Liver (tissue), 9 donors: ENCODE results near the gene STAT6. TPM values are rescaled to one million over a fixed set of nuclear protein-coding genes. Genes with fewer than 3 reads are reported as not detected.

Source experiments
- DNase-seq: peaks from one replicate; pipeline ENCODE4 v3.0.0-alpha.2; 2017; ENCODE audit warnings: low spot score
- H3K27ac ChIP-seq, 2 donors: one replicate each; pipeline ENCODE4 v1.7.0; 2013; ENCODE audit warnings: inconsistent platforms in 2 of 2, low read length in 2 of 2, control low read depth in 1 of 2, low read depth in 1 of 2, mild to moderate bottlenecking in 1 of 2
- H3K27me3 ChIP-seq, 4 donors: one replicate each; pipeline versions ENCODE4 v1.6.1 to v1.7.0; 2013; ENCODE audit warnings: low read length in 3 of 4, inconsistent platforms in 1 of 4, mild to moderate bottlenecking in 1 of 4, moderate library complexity in 1 of 4; ENCODE audit not compliant: control insufficient read depth in 4 of 4, insufficient read depth in 4 of 4
- H3K36me3 ChIP-seq, 4 donors: one replicate each; pipeline versions ENCODE4 v1.6.1 to v1.7.0; 2013; ENCODE audit warnings: low read length in 3 of 4, mild to moderate bottlenecking in 3 of 4, low read depth in 1 of 4, moderate library complexity in 1 of 4; ENCODE audit not compliant: control insufficient read depth in 4 of 4, insufficient read depth in 3 of 4
- H3K4me1 ChIP-seq, 4 donors: one replicate each; pipeline versions ENCODE4 v1.6.1 to v1.7.0; 2013; ENCODE audit warnings: low read length in 3 of 4, mild to moderate bottlenecking in 3 of 4, moderate library complexity in 1 of 4; ENCODE audit not compliant: control insufficient read depth in 4 of 4, insufficient read depth in 4 of 4
- H3K4me3 ChIP-seq, 3 donors: one replicate each; pipeline versions ENCODE4 v1.6.1 to v1.7.0; 2013; ENCODE audit warnings: low read length in 3 of 3, control low read depth in 1 of 3, low read depth in 1 of 3, mild to moderate bottlenecking in 1 of 3
- H3K9ac ChIP-seq, 2 donors: one replicate each; pipeline ENCODE4 v1.7.0; 2013; ENCODE audit warnings: low read length in 2 of 2, mild to moderate bottlenecking in 2 of 2, moderate library complexity in 2 of 2, control low read depth in 1 of 2, low read depth in 1 of 2
- H3K9me3 ChIP-seq, 4 donors: one replicate each; pipeline versions ENCODE4 v1.6.1 to v1.7.0; 2013; ENCODE audit warnings: low read length in 3 of 4; ENCODE audit not compliant: control insufficient read depth in 4 of 4
- ATF3 ChIP-seq: IDR thresholded peaks from 2 replicates; pipeline ENCODE4 v1.6.1; 2016; ENCODE audit warnings: antibody characterized with exemption
- CTCF ChIP-seq: fragments of 150-350 bp; IDR thresholded peaks from 2 replicates; pipeline ENCODE4 v1.5.1; 2017; ENCODE audit warnings: improper control_type of control experiment, low read depth, low read length; ENCODE audit not compliant: missing input control
- EGR1 ChIP-seq, 2 donors: IDR thresholded peaks; 2 replicates each; pipeline ENCODE4 v1.6.1; 2016 to 2018; ENCODE audit warnings: antibody characterized with exemption in 2 of 2, low read depth in 2 of 2
- FOXA1 ChIP-seq: IDR thresholded peaks from 2 replicates; pipeline ENCODE4 v1.6.1; 2016; ENCODE audit warnings: antibody characterized with exemption
- GABPA ChIP-seq, 2 donors: IDR thresholded peaks in 1 of 2; conservative IDR thresholded peaks in 1 of 2; 2 replicates each; pipeline ENCODE4 v1.6.1; 2016; ENCODE audit warnings: antibody characterized with exemption in 2 of 2, mild to moderate bottlenecking in 1 of 2, moderate library complexity in 1 of 2
- HNF4A ChIP-seq, 2 donors: conservative IDR thresholded peaks; 2 replicates each; pipeline ENCODE4 v1.6.1; 2016; ENCODE audit warnings: antibody characterized with exemption in 2 of 2, mild to moderate bottlenecking in 2 of 2
- HNF4G ChIP-seq: IDR thresholded peaks from 2 replicates; pipeline ENCODE4 v1.6.1; 2016; ENCODE audit warnings: antibody characterized with exemption
- JUND ChIP-seq, 2 donors: IDR thresholded peaks; 2 replicates each; pipeline ENCODE4 v1.6.1; 2016; ENCODE audit warnings: antibody characterized with exemption in 2 of 2
- NR2F2 ChIP-seq: IDR thresholded peaks from 2 replicates; pipeline ENCODE4 v1.6.1; 2016; ENCODE audit warnings: antibody characterized with exemption
- RAD21 ChIP-seq, 2 donors: IDR thresholded peaks; 2 replicates each; pipeline ENCODE4 v1.6.1; 2016; ENCODE audit warnings: antibody characterized with exemption in 2 of 2, mild to moderate bottlenecking in 2 of 2
- RXRA ChIP-seq, 2 donors: IDR thresholded peaks; 2 replicates each; pipeline ENCODE4 v1.6.1; 2017 to 2018; ENCODE audit warnings: antibody characterized with exemption in 2 of 2, mild to moderate bottlenecking in 1 of 2
- SP1 ChIP-seq: IDR thresholded peaks from 2 replicates; pipeline ENCODE4 v1.6.1; 2018; ENCODE audit warnings: antibody characterized with exemption, mild to moderate bottlenecking
- TAF1 ChIP-seq: conservative IDR thresholded peaks from 2 replicates; pipeline ENCODE4 v1.6.1; 2016; ENCODE audit warnings: antibody characterized with exemption, mild to moderate bottlenecking
- YY1 ChIP-seq: IDR thresholded peaks from 2 replicates; pipeline ENCODE4 v1.6.1; 2016; ENCODE audit warnings: antibody characterized with exemption, mild to moderate bottlenecking
- WGBS: extraction: QIAGEN DNeasy Blood & Tissue Kit; methylation state at CpG from one replicate; pipeline ENCODE4 v1.1.7; 2013; 5-methylcytosine and 5-hydroxymethylcytosine counted together
- polyA plus RNA-seq, 2 donors: library from polyadenylated mRNA; stranded (reverse) in 1 of 2; unstranded in 1 of 2; fragments of 200-250 nt in 1 of 2; fragments of >200 nt in 1 of 2; fragmentation: Nextera tagmentation in 1 of 2; extraction: Ambion mirVana in 1 of 2; gene quantifications; one replicate each; pipeline versions ENCODE4 v1.2.1 to v1.2.3, GENCODE V29; 2013 to 2015
- total RNA-seq, 2 donors: library from RNA; depleted of rRNA; stranded (reverse); fragments of >200 nt; gene quantifications; one replicate each; pipeline ENCODE4 v1.2.3, GENCODE V29; 2014
- TF ChIP-seq, protein P1 (sequence below): IDR thresholded peaks from 2 replicates; pipeline ENCODE4 v1.6.1; 2016; ENCODE audit warnings: antibody characterized with exemption
- TF ChIP-seq, protein P2 (sequence below): IDR thresholded peaks from 2 replicates; pipeline ENCODE4 v1.6.1; 2016; ENCODE audit warnings: antibody characterized with exemption
- TF ChIP-seq, protein P3 (sequence below): IDR thresholded peaks from 2 replicates; pipeline ENCODE4 v1.6.1; 2016; ENCODE audit warnings: antibody characterized with exemption, mild to moderate bottlenecking
- donor health status: healthy.
- donor health status: healthy.
- donor health status: healthy.
- donor health status: healthy.
- donor health status: healthy.

The STAT6 gene
- total and polyA plus RNA-seq, 4 donors, result 27.4 to 57.4 (median 43.6) TPM

GRCh38 chr12:57069523-57069922, 41.6 kb downstream of the STAT6 start (continued):
- TF ChIP-seq ATF3 (no peak), YY1 (peak; percentile 45), NR2F2 (no peak), JUND (IDR thresholded peaks at IDR 0.05) (no peak), EGR1 (IDR thresholded peaks at IDR 0.05; ENCODE audit: low read depth in 2 of 2) (no peak), TAF1 (no peak), RAD21 (IDR thresholded peaks at IDR 0.05) (peak; percentile 100), FOXA1 (no peak)
- TF ChIP-seq, protein P1, sequence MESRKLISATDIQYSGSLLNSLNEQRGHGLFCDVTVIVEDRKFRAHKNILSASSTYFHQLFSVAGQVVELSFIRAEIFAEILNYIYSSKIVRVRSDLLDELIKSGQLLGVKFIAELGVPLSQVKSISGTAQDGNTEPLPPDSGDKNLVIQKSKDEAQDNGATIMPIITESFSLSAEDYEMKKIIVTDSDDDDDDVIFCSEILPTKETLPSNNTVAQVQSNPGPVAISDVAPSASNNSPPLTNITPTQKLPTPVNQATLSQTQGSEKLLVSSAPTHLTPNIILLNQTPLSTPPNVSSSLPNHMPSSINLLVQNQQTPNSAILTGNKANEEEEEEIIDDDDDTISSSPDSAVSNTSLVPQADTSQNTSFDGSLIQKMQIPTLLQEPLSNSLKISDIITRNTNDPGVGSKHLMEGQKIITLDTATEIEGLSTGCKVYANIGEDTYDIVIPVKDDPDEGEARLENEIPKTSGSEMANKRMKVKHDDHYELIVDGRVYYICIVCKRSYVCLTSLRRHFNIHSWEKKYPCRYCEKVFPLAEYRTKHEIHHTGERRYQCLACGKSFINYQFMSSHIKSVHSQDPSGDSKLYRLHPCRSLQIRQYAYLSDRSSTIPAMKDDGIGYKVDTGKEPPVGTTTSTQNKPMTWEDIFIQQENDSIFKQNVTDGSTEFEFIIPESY, result no peak

DNA sequence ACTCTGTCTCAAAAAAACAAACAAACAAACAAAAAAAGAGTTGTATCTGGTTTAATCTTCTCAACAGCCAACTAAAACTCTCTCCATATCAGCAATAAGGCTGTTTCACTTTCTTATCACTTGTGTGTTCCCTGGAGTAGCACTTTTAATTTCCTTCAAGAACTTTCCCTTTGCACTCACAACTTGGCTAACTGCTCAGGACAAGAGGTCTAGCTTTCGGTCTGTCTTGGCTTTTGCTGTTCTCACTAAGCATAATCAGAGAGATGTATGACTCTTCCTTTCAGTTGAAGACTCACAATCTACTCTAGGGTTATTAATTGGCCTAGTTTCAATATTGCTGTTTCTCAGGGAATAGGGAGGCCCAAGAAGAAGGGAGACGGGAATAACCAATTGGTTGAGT, 44.9 kb downstream of the STAT6 start:
- Histone ChIP-seq H3K36me3 (peaks cover 0 to 2% (median 2%) of the 10 kb centered on the region in 4 donors), H3K4me1 (peaks cover 0 to 5% (median 4%) of the 10 kb centered on the region in 4 donors), H3K9ac (no peak overlapping the region), H3K4me3 (no peak overlapping the region), H3K9me3 (no peaks in the 10 kb centered on the region), H3K27ac (no peak overlapping the region), H3K27me3 (no peaks in the 10 kb centered on the region)
- 82% methylated on average over 2 of the region's 2 CpGs for WGBS
- no peak for TF ChIP-seq CTCF
- no peak for TF ChIP-seq EGR1 (IDR thresholded peaks at IDR 0.05; ENCODE audit: low read depth in 2 of 2)
- no peak for TF ChIP-seq RXRA (IDR thresholded peaks at IDR 0.05)
- TF ChIP-seq ATF3, result no peak
- no peak for TF ChIP-seq JUND (IDR thresholded peaks at IDR 0.05)
- TF ChIP-seq TAF1, result no peak
- no peak for TF ChIP-seq RAD21 (IDR thresholded peaks at IDR 0.05)
- TF ChIP-seq SP1, result no peak
- TF ChIP-seq NR2F2, result no peak
- TF ChIP-seq, protein P2, sequence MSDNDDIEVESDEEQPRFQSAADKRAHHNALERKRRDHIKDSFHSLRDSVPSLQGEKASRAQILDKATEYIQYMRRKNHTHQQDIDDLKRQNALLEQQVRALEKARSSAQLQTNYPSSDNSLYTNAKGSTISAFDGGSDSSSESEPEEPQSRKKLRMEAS, result no peak
- TF ChIP-seq HNF4G, result no peak
- no peak for DNase-seq

DNA sequence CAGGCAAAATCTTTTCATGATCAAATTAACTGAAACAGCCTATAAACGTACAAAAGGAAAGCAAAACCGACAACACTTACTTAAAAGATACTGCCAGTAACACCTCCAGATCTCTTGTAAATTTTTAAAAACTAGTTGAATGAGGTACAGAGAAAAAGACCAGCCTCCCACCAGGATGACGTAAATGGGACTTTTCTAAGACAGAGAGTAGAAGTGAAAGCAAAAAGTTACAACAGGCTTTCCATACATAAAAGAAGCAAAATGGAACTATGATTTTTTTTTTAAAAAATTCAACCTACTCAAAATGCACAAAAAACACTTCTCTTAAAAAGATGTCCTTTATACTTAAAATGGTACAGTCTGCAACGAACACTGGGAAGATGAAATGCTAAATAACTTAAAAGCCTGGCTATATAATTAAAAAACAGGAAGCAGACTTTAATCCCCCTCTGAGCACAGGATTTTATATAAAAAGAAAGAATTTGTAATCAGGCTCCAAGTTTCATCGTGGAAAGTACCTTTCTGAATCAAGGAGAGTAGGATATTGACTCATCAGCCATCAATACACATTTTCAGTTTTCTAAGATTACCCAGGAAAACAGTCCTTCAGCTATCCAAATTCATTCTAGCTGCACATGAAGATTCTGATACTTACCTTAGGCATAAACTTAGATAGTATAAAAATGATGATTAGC, 47.0 kb downstream of the STAT6 start:
- no peaks in the 10 kb centered on the region for H3K9me3 ChIP-seq
- DNase-seq, result no peak
- WGBS, result 78% methylated on average over 5 of the region's 5 CpGs
- peak overlapping the region in 1 of 2 donors; percentile 3 for H3K27ac ChIP-seq
- no peaks in the 10 kb centered on the region for H3K27me3 ChIP-seq
- no peak overlapping the region for H3K9ac ChIP-seq
- H3K4me1 ChIP-seq, result peaks cover 0 to 2% (median 0%) of the 10 kb centered on the region in 4 donors
- H3K4me3 ChIP-seq, result no peak overlapping the region
- H3K36me3 ChIP-seq, result peaks cover 0 to 5% (median 0%) of the 10 kb centered on the region in 4 donors
- TF ChIP-seq HNF4A (conservative IDR thresholded peaks at IDR 0.05) (no peak), EGR1 (IDR thresholded peaks at IDR 0.05; ENCODE audit: low read depth in 2 of 2) (no peak), TAF1 (no peak), RAD21 (IDR thresholded peaks at IDR 0.05) (no peak), CTCF (no peak), ATF3 (no peak), GABPA (IDR thresholded peaks at IDR 0.05 in 1 of 2, conservative IDR thresholded peaks at IDR 0.05 in 1 of 2) (no peak), RXRA (IDR thresholded peaks at IDR 0.05) (no peak), FOXA1 (no peak), NR2F2 (no peak)
- TF ChIP-seq, protein P3, sequence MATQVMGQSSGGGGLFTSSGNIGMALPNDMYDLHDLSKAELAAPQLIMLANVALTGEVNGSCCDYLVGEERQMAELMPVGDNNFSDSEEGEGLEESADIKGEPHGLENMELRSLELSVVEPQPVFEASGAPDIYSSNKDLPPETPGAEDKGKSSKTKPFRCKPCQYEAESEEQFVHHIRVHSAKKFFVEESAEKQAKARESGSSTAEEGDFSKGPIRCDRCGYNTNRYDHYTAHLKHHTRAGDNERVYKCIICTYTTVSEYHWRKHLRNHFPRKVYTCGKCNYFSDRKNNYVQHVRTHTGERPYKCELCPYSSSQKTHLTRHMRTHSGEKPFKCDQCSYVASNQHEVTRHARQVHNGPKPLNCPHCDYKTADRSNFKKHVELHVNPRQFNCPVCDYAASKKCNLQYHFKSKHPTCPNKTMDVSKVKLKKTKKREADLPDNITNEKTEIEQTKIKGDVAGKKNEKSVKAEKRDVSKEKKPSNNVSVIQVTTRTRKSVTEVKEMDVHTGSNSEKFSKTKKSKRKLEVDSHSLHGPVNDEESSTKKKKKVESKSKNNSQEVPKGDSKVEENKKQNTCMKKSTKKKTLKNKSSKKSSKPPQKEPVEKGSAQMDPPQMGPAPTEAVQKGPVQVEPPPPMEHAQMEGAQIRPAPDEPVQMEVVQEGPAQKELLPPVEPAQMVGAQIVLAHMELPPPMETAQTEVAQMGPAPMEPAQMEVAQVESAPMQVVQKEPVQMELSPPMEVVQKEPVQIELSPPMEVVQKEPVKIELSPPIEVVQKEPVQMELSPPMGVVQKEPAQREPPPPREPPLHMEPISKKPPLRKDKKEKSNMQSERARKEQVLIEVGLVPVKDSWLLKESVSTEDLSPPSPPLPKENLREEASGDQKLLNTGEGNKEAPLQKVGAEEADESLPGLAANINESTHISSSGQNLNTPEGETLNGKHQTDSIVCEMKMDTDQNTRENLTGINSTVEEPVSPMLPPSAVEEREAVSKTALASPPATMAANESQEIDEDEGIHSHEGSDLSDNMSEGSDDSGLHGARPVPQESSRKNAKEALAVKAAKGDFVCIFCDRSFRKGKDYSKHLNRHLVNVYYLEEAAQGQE, result no peak
- TF ChIP-seq, protein P2, result no peak
